GM23338 (cell line): ENCODE results near the gene PDE4D. TPM values are rescaled to one million over a fixed set of nuclear protein-coding genes. Genes with fewer than 3 reads are reported as not detected.

Experiments
- ATAC-seq: fragments of 200-7000 bp; cut with Tn5 transposase; 3 replicates; pipeline ENCODE4 v1.9.1; 2020
- DNase-seq: peaks from one replicate; pipeline ENCODE4 v3.0.0-alpha.2; 2015; ENCODE audit warnings: low spot score
- H2AFZ ChIP-seq: fragments of 200-600 bp; sonication (generic); 2 replicates; pipeline ENCODE4 v1.8.0; 2016; ENCODE audit warnings: antibody characterized with exemption, mild to moderate bottlenecking, moderate library complexity
- H3F3A ChIP-seq: fragments of 200-600 bp; sonication (generic); replicated peaks from 2 replicates; pipeline ENCODE4 v1.8.0; 2017; ENCODE audit warnings: antibody characterized with exemption, mixed run types, low read depth
- H3K27ac ChIP-seq: fragments of 200-600 bp; sonication (generic); 2 replicates; pipeline ENCODE4 v1.6.1; 2016; ENCODE audit warnings: low read depth
- H3K27me3 ChIP-seq: fragments of 200-600 bp; sonication (generic); 2 replicates; pipeline ENCODE4 v1.8.0; 2016; ENCODE audit warnings: mild to moderate bottlenecking, mixed run types, moderate library complexity; ENCODE audit not compliant: insufficient read depth
- H3K36me3 ChIP-seq: fragments of 200-600 bp; sonication (generic); 2 replicates; pipeline ENCODE4 v1.8.0; 2016; ENCODE audit warnings: mild to moderate bottlenecking; ENCODE audit not compliant: insufficient read depth
- H3K4me1 ChIP-seq: fragments of 200-600 bp; sonication (generic); 2 replicates; pipeline ENCODE4 v1.8.0; 2016; ENCODE audit warnings: mild to moderate bottlenecking, moderate library complexity; ENCODE audit not compliant: insufficient read depth
- H3K4me2 ChIP-seq: fragments of 200-600 bp; sonication (generic); 2 replicates; pipeline ENCODE4 v1.7.1; 2017; ENCODE audit warnings: mixed run types
- H3K4me3 ChIP-seq: fragments of 200-600 bp; sonication (generic); 2 replicates; pipeline ENCODE4 v1.6.1; 2016; ENCODE audit warnings: mixed run types
- H3K79me2 ChIP-seq: fragments of 200-600 bp; sonication (generic); replicated peaks from 2 replicates; pipeline ENCODE4 v1.8.0; 2017; ENCODE audit warnings: mild to moderate bottlenecking; ENCODE audit not compliant: insufficient read depth
- H3K9me2 ChIP-seq: fragments of 200-600 bp; sonication (generic); 2 replicates; pipeline ENCODE4 v1.8.0; 2017; ENCODE audit not compliant: insufficient read depth
- H4K20me1 ChIP-seq: fragments of 200-600 bp; sonication (generic); replicated peaks from 2 replicates; pipeline ENCODE4 v1.8.0; 2017; ENCODE audit warnings: mild to moderate bottlenecking; ENCODE audit not compliant: insufficient read depth
- H3K27ac Mint-ChIP-seq: 2 replicates; pipeline ENCODE4 v1.8.0; 2020; ENCODE audit warnings: inconsistent platforms, mild to moderate bottlenecking, moderate library complexity, mixed read lengths
- H3K27me3 Mint-ChIP-seq: 3 replicates; pipeline ENCODE4 v1.8.0; 2022; ENCODE audit warnings: low read depth, mild to moderate bottlenecking, moderate library complexity, mixed read lengths, inconsistent platforms; ENCODE audit not compliant: insufficient read depth, poor library complexity
- H3K36me3 Mint-ChIP-seq: 3 replicates; pipeline ENCODE4 v1.8.0; 2021; ENCODE audit warnings: low read depth, mild to moderate bottlenecking, inconsistent platforms, moderate library complexity, mixed read lengths
- H3K4me1 Mint-ChIP-seq: 3 replicates; pipeline ENCODE4 v1.8.0; 2020; ENCODE audit warnings: mild to moderate bottlenecking, inconsistent platforms, mixed read lengths
- H3K4me3 Mint-ChIP-seq: 3 replicates; pipeline ENCODE4 v1.8.0; 2021; ENCODE audit warnings: moderate library complexity, mild to moderate bottlenecking, inconsistent platforms, mixed read lengths
- H3K9me3 Mint-ChIP-seq: 3 replicates; pipeline ENCODE4 v1.8.0; 2020; ENCODE audit warnings: moderate library complexity, mild to moderate bottlenecking, inconsistent platforms, mixed read lengths
- CREB1 ChIP-seq: fragments of 250-450 bp; sonication (Bioruptor Pico); IDR thresholded peaks from 2 replicates; pipeline ENCODE4 v1.5.0; 2020; ENCODE audit warnings: low read depth, mild to moderate bottlenecking, moderate library complexity
- EZH2 ChIP-seq: fragments of 200-600 bp; sonication (generic); IDR thresholded peaks from one replicate; pipeline ENCODE4 v1.8.0; 2017; ENCODE audit warnings: antibody characterized with exemption, mild to moderate bottlenecking, low read depth; ENCODE audit not compliant: unreplicated experiment
- EZH2phosphoT487 ChIP-seq: fragments of 200-600 bp; sonication (generic); IDR thresholded peaks from one replicate; pipeline ENCODE4 v1.8.1; 2018; ENCODE audit warnings: antibody characterized with exemption; ENCODE audit not compliant: unreplicated experiment
- JUNB ChIP-seq: IDR thresholded peaks from one replicate; pipeline ENCODE4 v1.6.1; 2016; ENCODE audit warnings: antibody characterized with exemption; ENCODE audit not compliant: unreplicated experiment
- NANOG ChIP-seq: IDR thresholded peaks from 2 replicates; pipeline ENCODE4 v1.6.1; 2016; ENCODE audit warnings: antibody characterized with exemption, borderline replicate concordance
- POLR2AphosphoS5 ChIP-seq: IDR thresholded peaks from 2 replicates; pipeline ENCODE4 v1.6.1; 2016; ENCODE audit warnings: antibody characterized with exemption, low read depth
- STAT1 ChIP-seq: IDR thresholded peaks from one replicate; pipeline ENCODE4 v1.6.1; 2016; ENCODE audit warnings: antibody characterized with exemption; ENCODE audit not compliant: unreplicated experiment
- ZNF114 ChIP-seq: fragments of 250-450 bp; sonication (Bioruptor Pico); IDR thresholded peaks from 2 replicates; pipeline ENCODE4 v1.5.0; 2020; ENCODE audit warnings: mild to moderate bottlenecking, moderate library complexity
- polyA plus RNA-seq: library from polyadenylated mRNA; unstranded; fragments of >200 nt; fragmentation: Nextera tagmentation; extraction: Ambion mirVana; gene quantifications from 2 replicates; pipeline ENCODE4 v1.2.1, GENCODE V29; 2016
- total RNA-seq: library from RNA; depleted of rRNA; stranded (reverse); fragments of >200 nt; shearing (Covaris generic); gene quantifications from 2 replicates; pipeline ENCODE4 v1.2.3, GENCODE V29; 2014
- TF ChIP-seq, protein P1 (sequence below), 2 experiments: fragments of 200-600 bp in 1 of 2; sonication (generic) in 1 of 2; conservative IDR thresholded peaks; 2 replicates each; pipeline versions ENCODE4 v1.5.1 to v1.6.1; 2016 to 2017; ENCODE audit warnings: antibody characterized with exemption in 2 of 2, low read depth in 2 of 2, mild to moderate bottlenecking in 2 of 2, moderate library complexity in 1 of 2
- TF ChIP-seq, protein P2 (sequence below): IDR thresholded peaks from one replicate; pipeline ENCODE4 v1.6.1; 2018; ENCODE audit warnings: antibody characterized with exemption; ENCODE audit not compliant: unreplicated experiment
- TF ChIP-seq, protein P3 (sequence below): fragments of 250-450 bp; sonication (Bioruptor Pico); IDR thresholded peaks from 2 replicates; pipeline ENCODE4 v1.5.0; 2020; ENCODE audit warnings: mild to moderate bottlenecking, moderate library complexity

PDE4D gene
- total and polyA plus RNA-seq, 2 experiments from 2014 or later, result 2.1 to 4.7 TPM

DNA sequence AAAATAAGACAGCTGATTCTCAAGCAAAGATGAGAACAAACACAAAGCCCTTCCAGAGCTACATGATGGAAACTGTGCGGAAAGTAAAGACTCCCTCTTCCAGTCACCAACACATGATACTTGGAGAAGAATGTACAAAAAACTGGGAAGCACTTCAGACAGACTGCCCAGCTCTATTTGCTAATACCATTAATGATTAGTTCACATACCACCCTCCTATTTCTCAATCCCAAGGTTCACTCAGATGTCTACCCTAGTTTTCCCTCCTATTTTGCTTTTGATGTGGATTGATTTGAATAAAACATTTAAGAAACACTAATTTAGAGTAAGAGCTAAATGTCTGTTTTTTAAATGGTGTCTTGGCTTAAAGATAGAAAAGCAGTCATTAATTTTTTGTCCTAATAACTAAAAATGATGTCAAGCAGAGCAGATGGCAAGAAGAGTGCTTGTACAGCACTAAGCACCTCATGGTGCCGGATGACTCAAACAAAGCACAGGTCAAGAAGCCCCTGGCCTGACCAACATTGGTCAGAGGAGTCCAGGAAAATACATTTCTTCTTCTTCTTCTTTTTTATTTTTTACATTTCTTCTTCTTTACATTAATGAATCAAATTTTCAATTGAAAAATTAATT lies 639.4 kb downstream of the PDE4D start (continued):
- TF ChIP-seq EZH2 (no peak), NANOG (no peak), POLR2AphosphoS5 (no peak), JUNB (no peak), STAT1 (no peak), EZH2phosphoT487 (no peak), CREB1 (CRISPR knock-in tag) (no peak), ZNF114 (CRISPR knock-in tag) (no peak)
- TF ChIP-seq, protein P1, sequence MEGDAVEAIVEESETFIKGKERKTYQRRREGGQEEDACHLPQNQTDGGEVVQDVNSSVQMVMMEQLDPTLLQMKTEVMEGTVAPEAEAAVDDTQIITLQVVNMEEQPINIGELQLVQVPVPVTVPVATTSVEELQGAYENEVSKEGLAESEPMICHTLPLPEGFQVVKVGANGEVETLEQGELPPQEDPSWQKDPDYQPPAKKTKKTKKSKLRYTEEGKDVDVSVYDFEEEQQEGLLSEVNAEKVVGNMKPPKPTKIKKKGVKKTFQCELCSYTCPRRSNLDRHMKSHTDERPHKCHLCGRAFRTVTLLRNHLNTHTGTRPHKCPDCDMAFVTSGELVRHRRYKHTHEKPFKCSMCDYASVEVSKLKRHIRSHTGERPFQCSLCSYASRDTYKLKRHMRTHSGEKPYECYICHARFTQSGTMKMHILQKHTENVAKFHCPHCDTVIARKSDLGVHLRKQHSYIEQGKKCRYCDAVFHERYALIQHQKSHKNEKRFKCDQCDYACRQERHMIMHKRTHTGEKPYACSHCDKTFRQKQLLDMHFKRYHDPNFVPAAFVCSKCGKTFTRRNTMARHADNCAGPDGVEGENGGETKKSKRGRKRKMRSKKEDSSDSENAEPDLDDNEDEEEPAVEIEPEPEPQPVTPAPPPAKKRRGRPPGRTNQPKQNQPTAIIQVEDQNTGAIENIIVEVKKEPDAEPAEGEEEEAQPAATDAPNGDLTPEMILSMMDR (conservative IDR thresholded peaks at IDR 0.05; ENCODE audit: low read depth in 2 of 2), result no peak
- TF ChIP-seq, protein P2, sequence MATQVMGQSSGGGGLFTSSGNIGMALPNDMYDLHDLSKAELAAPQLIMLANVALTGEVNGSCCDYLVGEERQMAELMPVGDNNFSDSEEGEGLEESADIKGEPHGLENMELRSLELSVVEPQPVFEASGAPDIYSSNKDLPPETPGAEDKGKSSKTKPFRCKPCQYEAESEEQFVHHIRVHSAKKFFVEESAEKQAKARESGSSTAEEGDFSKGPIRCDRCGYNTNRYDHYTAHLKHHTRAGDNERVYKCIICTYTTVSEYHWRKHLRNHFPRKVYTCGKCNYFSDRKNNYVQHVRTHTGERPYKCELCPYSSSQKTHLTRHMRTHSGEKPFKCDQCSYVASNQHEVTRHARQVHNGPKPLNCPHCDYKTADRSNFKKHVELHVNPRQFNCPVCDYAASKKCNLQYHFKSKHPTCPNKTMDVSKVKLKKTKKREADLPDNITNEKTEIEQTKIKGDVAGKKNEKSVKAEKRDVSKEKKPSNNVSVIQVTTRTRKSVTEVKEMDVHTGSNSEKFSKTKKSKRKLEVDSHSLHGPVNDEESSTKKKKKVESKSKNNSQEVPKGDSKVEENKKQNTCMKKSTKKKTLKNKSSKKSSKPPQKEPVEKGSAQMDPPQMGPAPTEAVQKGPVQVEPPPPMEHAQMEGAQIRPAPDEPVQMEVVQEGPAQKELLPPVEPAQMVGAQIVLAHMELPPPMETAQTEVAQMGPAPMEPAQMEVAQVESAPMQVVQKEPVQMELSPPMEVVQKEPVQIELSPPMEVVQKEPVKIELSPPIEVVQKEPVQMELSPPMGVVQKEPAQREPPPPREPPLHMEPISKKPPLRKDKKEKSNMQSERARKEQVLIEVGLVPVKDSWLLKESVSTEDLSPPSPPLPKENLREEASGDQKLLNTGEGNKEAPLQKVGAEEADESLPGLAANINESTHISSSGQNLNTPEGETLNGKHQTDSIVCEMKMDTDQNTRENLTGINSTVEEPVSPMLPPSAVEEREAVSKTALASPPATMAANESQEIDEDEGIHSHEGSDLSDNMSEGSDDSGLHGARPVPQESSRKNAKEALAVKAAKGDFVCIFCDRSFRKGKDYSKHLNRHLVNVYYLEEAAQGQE, result no peak

DNA sequence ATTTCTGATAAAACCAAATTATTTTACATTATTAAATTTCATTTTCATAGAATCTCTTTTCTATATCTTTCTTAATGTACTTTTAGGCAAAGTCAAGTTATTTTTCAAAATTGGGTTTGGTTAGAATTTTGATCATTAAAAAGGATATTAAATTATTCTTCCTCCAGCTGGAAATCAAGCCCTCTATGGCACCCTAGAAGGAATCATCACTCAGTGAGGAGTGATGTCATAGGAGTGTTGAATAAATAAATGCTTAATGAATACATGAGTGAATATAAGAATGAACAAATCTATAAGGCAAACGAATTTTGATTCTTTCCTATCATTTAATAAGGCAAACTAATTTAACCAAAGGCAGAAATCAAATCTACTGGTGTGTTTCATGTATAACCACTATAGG lies 639.9 kb downstream of the PDE4D start:
- H3F3A ChIP-seq, result no peaks in the 10 kb centered on the region
- no peaks in the 10 kb centered on the region for H3K9me3 Mint-ChIP-seq
- no peaks in the 10 kb centered on the region for H4K20me1 ChIP-seq
- H3K9me2 ChIP-seq, result no peaks in the 10 kb centered on the region
- no peak for DNase-seq
- no peak overlapping the region for H3K27ac ChIP-seq
- H3K4me1 ChIP-seq, result no peaks in the 10 kb centered on the region
- no peak for ATAC-seq
- H3K36me3 ChIP-seq, result no peaks in the 10 kb centered on the region
- no peak overlapping the region for H3K4me2 ChIP-seq
- no peaks in the 10 kb centered on the region for H3K27me3 ChIP-seq
- no peak overlapping the region for H3K4me3 ChIP-seq
- no peaks in the 10 kb centered on the region for H3K79me2 ChIP-seq
- no peaks in the 10 kb centered on the region for H3K36me3 Mint-ChIP-seq
- H3K4me3 Mint-ChIP-seq, result no peak overlapping the region
- H3K4me1 Mint-ChIP-seq, result no peaks in the 10 kb centered on the region
- H3K27ac Mint-ChIP-seq, result no peak overlapping the region
- H2AFZ ChIP-seq, result no peak overlapping the region
- H3K27me3 Mint-ChIP-seq, result no peaks in the 10 kb centered on the region
- TF ChIP-seq, protein P3, sequence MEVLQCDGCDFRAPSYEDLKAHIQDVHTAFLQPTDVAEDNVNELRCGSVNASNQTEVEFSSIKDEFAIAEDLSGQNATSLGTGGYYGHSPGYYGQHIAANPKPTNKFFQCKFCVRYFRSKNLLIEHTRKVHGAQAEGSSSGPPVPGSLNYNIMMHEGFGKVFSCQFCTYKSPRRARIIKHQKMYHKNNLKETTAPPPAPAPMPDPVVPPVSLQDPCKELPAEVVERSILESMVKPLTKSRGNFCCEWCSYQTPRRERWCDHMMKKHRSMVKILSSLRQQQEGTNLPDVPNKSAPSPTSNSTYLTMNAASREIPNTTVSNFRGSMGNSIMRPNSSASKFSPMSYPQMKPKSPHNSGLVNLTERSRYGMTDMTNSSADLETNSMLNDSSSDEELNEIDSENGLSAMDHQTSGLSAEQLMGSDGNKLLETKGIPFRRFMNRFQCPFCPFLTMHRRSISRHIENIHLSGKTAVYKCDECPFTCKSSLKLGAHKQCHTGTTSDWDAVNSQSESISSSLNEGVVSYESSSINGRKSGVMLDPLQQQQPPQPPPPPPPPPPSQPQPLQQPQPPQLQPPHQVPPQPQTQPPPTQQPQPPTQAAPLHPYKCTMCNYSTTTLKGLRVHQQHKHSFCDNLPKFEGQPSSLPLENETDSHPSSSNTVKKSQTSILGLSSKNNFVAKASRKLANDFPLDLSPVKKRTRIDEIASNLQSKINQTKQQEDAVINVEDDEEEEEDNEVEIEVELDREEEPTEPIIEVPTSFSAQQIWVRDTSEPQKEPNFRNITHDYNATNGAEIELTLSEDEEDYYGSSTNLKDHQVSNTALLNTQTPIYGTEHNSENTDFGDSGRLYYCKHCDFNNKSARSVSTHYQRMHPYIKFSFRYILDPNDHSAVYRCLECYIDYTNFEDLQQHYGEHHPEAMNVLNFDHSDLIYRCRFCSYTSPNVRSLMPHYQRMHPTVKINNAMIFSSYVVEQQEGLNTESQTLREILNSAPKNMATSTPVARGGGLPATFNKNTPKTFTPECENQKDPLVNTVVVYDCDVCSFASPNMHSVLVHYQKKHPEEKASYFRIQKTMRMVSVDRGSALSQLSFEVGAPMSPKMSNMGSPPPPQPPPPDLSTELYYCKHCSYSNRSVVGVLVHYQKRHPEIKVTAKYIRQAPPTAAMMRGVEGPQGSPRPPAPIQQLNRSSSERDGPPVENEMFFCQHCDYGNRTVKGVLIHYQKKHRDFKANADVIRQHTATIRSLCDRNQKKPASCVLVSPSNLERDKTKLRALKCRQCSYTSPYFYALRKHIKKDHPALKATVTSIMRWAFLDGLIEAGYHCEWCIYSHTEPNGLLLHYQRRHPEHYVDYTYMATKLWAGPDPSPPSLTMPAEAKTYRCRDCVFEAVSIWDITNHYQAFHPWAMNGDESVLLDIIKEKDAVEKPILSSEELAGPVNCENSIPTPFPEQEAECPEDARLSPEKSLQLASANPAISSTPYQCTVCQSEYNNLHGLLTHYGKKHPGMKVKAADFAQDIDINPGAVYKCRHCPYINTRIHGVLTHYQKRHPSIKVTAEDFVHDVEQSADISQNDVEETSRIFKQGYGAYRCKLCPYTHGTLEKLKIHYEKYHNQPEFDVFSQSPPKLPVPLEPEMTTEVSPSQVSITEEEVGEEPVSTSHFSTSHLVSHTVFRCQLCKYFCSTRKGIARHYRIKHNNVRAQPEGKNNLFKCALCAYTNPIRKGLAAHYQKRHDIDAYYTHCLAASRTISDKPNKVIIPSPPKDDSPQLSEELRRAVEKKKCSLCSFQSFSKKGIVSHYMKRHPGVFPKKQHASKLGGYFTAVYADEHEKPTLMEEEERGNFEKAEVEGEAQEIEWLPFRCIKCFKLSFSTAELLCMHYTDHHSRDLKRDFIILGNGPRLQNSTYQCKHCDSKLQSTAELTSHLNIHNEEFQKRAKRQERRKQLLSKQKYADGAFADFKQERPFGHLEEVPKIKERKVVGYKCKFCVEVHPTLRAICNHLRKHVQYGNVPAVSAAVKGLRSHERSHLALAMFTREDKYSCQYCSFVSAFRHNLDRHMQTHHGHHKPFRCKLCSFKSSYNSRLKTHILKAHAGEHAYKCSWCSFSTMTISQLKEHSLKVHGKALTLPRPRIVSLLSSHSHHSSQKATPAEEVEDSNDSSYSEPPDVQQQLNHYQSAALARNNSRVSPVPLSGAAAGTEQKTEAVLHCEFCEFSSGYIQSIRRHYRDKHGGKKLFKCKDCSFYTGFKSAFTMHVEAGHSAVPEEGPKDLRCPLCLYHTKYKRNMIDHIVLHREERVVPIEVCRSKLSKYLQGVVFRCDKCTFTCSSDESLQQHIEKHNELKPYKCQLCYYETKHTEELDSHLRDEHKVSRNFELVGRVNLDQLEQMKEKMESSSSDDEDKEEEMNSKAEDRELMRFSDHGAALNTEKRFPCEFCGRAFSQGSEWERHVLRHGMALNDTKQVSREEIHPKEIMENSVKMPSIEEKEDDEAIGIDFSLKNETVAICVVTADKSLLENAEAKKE, result no peak
